Measurements from ENCODE around the gene TOLLIP. TPM values are rescaled to one million over a fixed set of nuclear protein-coding genes. Genes with fewer than 3 reads are reported as not detected.

TOLLIP gene
- total and polyA plus RNA-seq, 2 of the 4 experiments (the other 2 are of a cell fraction): 19.7 to 42.9 TPM

GRCh38 chr11:1295591-1295990, 13.8 kb downstream of the TOLLIP start:
- peaks cover 30% of the 10 kb centered on the region for H3K36me3 ChIP-seq (ENCODE audit: control insufficient read depth, insufficient read depth, low read length)
- no peaks in the 10 kb centered on the region; the same call in none of the 2 replicates for H3K9me1 ChIP-seq (ENCODE audit: insufficient read depth, low read length)
- H4K20me1 ChIP-seq (ENCODE audit: insufficient read depth, low read length): peaks cover 51% of the 10 kb centered on the region
- H2AFZ ChIP-seq (replicated peaks; ENCODE audit: low read length, poor library complexity): no peak overlapping the region
- no peak overlapping the region for H3K9ac ChIP-seq (ENCODE audit: low read depth, low read length)
- no peak overlapping the region for H2BK120ac ChIP-seq (ENCODE audit: low read depth, low read length)
- H3K23ac ChIP-seq (ENCODE audit: low read depth, low read length): no peak overlapping the region
- H3K4me2 ChIP-seq (ENCODE audit: low read depth, low read length): no peak overlapping the region
- dilution Hi-C loops (cut with HindIII; ENCODE audit: low sequenced_read_pairs, unreplicated experiment): no loop called here
- H4K91ac ChIP-seq (ENCODE audit: insufficient read depth, low read depth, low read length): no peak overlapping the region
- H4K8ac ChIP-seq (ENCODE audit: low read depth in 2 of 2, low read length in 2 of 2): no peak overlapping the region
- no peak overlapping the region for H2AK5ac ChIP-seq (ENCODE audit: low read depth, low read length)
- intact Hi-C loops (cut with micrococcal nuclease): no loop called here
- TF ChIP-seq SMC3 (IDR thresholded peaks at IDR 0.05; ENCODE audit: low read depth, low read length) (no peak), RAD21 (IDR thresholded peaks at IDR 0.05; ENCODE audit: low read length) (no peak), MAZ (IDR thresholded peaks at IDR 0.05; ENCODE audit: borderline replicate concordance, low read depth, low read length) (no peak), CHD1 (IDR thresholded peaks at IDR 0.05; ENCODE audit: low read depth, low read length) (no peak), FOS (IDR thresholded peaks at IDR 0.05; ENCODE audit: low read depth, low read length) (no peak), RFX5 (IDR thresholded peaks at IDR 0.05; ENCODE audit: low read depth, low read length) (no peak), POLR2A (IDR thresholded peaks at IDR 0.05; ENCODE audit: low read depth, low read length) (no peak), ELK1 (IDR thresholded peaks at IDR 0.05; ENCODE audit: borderline replicate concordance, low read depth, low read length) (no peak), RCOR1 (IDR thresholded peaks at IDR 0.05; ENCODE audit: insufficient replicate concordance, low read length) (no peak)
- TF ChIP-seq, protein P1, sequence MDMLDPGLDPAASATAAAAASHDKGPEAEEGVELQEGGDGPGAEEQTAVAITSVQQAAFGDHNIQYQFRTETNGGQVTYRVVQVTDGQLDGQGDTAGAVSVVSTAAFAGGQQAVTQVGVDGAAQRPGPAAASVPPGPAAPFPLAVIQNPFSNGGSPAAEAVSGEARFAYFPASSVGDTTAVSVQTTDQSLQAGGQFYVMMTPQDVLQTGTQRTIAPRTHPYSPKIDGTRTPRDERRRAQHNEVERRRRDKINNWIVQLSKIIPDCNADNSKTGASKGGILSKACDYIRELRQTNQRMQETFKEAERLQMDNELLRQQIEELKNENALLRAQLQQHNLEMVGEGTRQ (IDR thresholded peaks at IDR 0.05; ENCODE audit: low read depth, low read length): no peak
- TF ChIP-seq, protein P2, sequence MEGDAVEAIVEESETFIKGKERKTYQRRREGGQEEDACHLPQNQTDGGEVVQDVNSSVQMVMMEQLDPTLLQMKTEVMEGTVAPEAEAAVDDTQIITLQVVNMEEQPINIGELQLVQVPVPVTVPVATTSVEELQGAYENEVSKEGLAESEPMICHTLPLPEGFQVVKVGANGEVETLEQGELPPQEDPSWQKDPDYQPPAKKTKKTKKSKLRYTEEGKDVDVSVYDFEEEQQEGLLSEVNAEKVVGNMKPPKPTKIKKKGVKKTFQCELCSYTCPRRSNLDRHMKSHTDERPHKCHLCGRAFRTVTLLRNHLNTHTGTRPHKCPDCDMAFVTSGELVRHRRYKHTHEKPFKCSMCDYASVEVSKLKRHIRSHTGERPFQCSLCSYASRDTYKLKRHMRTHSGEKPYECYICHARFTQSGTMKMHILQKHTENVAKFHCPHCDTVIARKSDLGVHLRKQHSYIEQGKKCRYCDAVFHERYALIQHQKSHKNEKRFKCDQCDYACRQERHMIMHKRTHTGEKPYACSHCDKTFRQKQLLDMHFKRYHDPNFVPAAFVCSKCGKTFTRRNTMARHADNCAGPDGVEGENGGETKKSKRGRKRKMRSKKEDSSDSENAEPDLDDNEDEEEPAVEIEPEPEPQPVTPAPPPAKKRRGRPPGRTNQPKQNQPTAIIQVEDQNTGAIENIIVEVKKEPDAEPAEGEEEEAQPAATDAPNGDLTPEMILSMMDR (conservative IDR thresholded peaks at IDR 0.05; ENCODE audit: low read depth, low read length): no peak
- H3K56ac ChIP-seq (ENCODE audit: extremely low read depth, insufficient read depth, low read length): no peak overlapping the region
- ChIA-PET CTCF (no interaction called here), POLR2A (ENCODE audit: unreplicated experiment) (no interaction called here)
- ATAC-seq (ENCODE audit: low read depth): no peak
- no peak for DNase-seq
- no peak overlapping the region for H3K4ac ChIP-seq (ENCODE audit: low read depth, low read length)
- no peaks in the 10 kb centered on the region for H3K27me3 ChIP-seq (ENCODE audit: control insufficient read depth, insufficient read depth, low read length)
- no peak overlapping the region for H3K14ac ChIP-seq (replicated peaks; ENCODE audit: low read depth, low read length)
- no peak overlapping the region for H3K18ac ChIP-seq (ENCODE audit: low read depth, low read length)
- H2AK9ac ChIP-seq (replicated peaks; ENCODE audit: low read depth, low read length, poor library complexity): no peak overlapping the region
- no TSS peak for BruUV-seq (replicated peaks)
- no peak overlapping the region for H4K5ac ChIP-seq (ENCODE audit: low read depth, low read length)
- no peak overlapping the region for H3K27ac ChIP-seq (ENCODE audit: insufficient read depth, low read length)
- H3K9me3 ChIP-seq (ENCODE audit: control insufficient read depth, insufficient read depth, low read length): no peaks in the 10 kb centered on the region
- H2BK15ac ChIP-seq (ENCODE audit: low read depth, low read length): no peak overlapping the region
- H2BK20ac ChIP-seq (ENCODE audit: low read depth, low read length): no peak overlapping the region
- no peak overlapping the region for H3K4me3 ChIP-seq (ENCODE audit: insufficient read depth, low read depth, low read length)
- in situ Hi-C loops (cut with MboI; ENCODE audit: low sequenced_read_pairs): no loop called here
- no peak overlapping the region for H2BK5ac ChIP-seq (ENCODE audit: low read depth, low read length, poor library complexity, severe bottlenecking)
- H3K4me1 ChIP-seq (ENCODE audit: control insufficient read depth, insufficient read depth, low read length): peaks cover 6% of the 10 kb centered on the region
- H3K79me1 ChIP-seq (ENCODE audit: low read depth in 1 of 2, low read length in 2 of 2): peaks cover 12 to 73% of the 10 kb centered on the region in 2 experiments; a peak in 3 of 4 replicates
- WGBS, 2 experiments (ENCODE audit: extremely low coverage in 2 of 2, insufficient read length in 1 of 2): 94% methylated on average over 10 of the region's 23 CpGs; no CpG with 5 or more reads in 1 of the 2 experiments

Data from IMR-90 (cell line).